ENCODE results near the gene CAMK2B. TPM values are rescaled to one million over a fixed set of nuclear protein-coding genes. Genes with fewer than 3 reads are reported as not detected.

CAMK2B gene
- total and polyA plus RNA-seq, 2 experiments from 2014 or later = 0.37 to 1.7 TPM

DNA sequence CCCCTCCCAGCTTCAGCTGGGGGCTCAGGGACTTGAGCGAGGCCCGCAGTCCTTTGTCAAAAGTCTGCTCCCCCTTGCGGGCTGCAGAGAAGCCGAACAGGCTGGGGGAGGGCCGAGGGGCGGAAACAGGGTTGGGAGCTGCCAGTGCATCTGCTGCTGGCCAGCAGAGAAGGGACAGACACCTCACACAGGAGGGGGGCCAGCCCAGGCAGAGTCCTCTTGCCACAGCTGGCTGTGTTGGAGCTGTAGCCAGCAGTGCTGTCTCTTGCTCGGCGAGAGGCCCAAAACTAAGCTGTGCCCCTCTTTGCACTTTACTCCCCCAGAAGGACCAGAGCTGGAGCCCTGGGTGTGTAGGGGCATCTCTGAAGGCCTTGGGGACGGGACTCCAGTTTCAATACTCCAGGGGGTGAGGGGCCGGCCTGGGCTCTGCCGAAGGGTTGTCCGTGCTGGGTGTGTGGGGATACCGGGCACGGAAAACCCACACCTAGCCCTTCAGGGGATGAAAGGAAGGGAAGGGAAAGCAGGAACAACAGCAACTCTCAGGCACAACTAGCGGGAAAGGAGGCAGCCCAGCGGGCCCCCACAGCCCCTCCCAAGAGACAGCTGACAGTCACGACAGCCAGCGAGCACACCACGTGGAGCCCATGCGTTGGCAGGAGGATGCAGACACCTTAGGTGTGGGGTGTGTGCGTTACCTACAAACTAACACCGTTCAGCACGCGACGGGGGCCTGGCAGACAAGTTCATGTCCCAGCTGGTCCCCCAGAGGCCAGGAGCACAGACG is 106.8 kb downstream of the CAMK2B start:
- TF ChIP-seq, protein P1, sequence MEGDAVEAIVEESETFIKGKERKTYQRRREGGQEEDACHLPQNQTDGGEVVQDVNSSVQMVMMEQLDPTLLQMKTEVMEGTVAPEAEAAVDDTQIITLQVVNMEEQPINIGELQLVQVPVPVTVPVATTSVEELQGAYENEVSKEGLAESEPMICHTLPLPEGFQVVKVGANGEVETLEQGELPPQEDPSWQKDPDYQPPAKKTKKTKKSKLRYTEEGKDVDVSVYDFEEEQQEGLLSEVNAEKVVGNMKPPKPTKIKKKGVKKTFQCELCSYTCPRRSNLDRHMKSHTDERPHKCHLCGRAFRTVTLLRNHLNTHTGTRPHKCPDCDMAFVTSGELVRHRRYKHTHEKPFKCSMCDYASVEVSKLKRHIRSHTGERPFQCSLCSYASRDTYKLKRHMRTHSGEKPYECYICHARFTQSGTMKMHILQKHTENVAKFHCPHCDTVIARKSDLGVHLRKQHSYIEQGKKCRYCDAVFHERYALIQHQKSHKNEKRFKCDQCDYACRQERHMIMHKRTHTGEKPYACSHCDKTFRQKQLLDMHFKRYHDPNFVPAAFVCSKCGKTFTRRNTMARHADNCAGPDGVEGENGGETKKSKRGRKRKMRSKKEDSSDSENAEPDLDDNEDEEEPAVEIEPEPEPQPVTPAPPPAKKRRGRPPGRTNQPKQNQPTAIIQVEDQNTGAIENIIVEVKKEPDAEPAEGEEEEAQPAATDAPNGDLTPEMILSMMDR (IDR thresholded peaks at IDR 0.05; ENCODE audit: poor library complexity) = no peak
- no peak for TF ChIP-seq EZH2phosphoT487 (IDR thresholded peaks at IDR 0.05; ENCODE audit: low read depth, severe bottlenecking, unreplicated experiment)
- no peak for TF ChIP-seq EZH2 (IDR thresholded peaks at IDR 0.05; ENCODE audit: borderline replicate concordance)
- Histone ChIP-seq H3K9me3 (ENCODE audit: low read depth) (no peaks in the 10 kb centered on the region), H3K4me3 (no peak overlapping the region), H3K9me2 (replicated peaks; ENCODE audit: insufficient read depth) (no peaks in the 10 kb centered on the region), H3K79me2 (no peaks in the 10 kb centered on the region), H2AFZ (no peak overlapping the region), H3K27ac (no peak overlapping the region), H3K27me3 (no peaks in the 10 kb centered on the region), H3K36me3 (replicated peaks; ENCODE audit: insufficient read depth, low read depth) (no peaks in the 10 kb centered on the region), H4K20me1 (ENCODE audit: insufficient read depth, poor library complexity, severe bottlenecking) (no peaks in the 10 kb centered on the region), H3K4me2 (no peak overlapping the region), H3K4me1 (ENCODE audit: insufficient read depth) (no peaks in the 10 kb centered on the region)
- 82% methylated on average over 22 of the region's 26 CpGs for WGBS (ENCODE audit: low lambda C conversion rate, missing lambda C conversion rate)
- no peak for DNase-seq (ENCODE audit: low spot score)

DNA sequence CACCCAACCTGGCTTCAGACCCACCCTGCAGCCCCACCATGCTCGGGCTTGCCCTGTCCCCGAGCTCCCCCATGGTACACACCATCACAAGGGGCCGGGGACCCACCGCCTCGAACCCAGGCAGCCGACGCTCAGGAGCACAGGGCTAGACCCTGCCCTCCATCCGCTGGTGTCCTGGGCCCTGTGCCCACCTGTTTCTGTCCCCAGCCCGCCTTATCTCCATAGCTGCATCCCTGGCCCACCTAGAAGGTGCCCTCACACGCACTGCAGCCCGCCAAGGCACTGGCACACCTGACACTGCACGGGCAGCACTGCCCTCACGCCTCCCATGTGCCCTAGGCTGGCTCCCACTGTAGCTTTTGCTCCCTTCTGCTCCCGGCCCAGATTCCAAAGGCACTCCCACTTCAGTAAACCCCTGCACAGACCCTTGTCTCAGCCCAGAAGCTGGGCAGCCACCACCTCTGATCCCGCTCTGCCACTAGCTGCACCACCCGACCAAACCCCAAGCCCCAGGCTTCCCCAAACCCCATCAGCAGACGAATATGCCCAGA is 107.5 kb downstream of the CAMK2B start:
- no peak for DNase-seq (ENCODE audit: low spot score)
- no peaks in the 10 kb centered on the region for H3K79me2 ChIP-seq
- H3K4me3 ChIP-seq = no peak overlapping the region
- WGBS (ENCODE audit: low lambda C conversion rate, missing lambda C conversion rate) = 87% methylated on average over 14 of the region's 17 CpGs
- TF ChIP-seq, protein P1 (IDR thresholded peaks at IDR 0.05; ENCODE audit: poor library complexity) = no peak
- no peak for TF ChIP-seq EZH2phosphoT487 (IDR thresholded peaks at IDR 0.05; ENCODE audit: low read depth, severe bottlenecking, unreplicated experiment)
- TF ChIP-seq EZH2 (IDR thresholded peaks at IDR 0.05; ENCODE audit: borderline replicate concordance) = no peak
- H3K4me1 ChIP-seq (ENCODE audit: insufficient read depth) = no peaks in the 10 kb centered on the region
- H4K20me1 ChIP-seq (ENCODE audit: insufficient read depth, poor library complexity, severe bottlenecking) = no peaks in the 10 kb centered on the region
- no peaks in the 10 kb centered on the region for H3K27me3 ChIP-seq
- H3K27ac ChIP-seq = no peak overlapping the region
- no peaks in the 10 kb centered on the region for H3K9me2 ChIP-seq (replicated peaks; ENCODE audit: insufficient read depth)
- H3K36me3 ChIP-seq (replicated peaks; ENCODE audit: insufficient read depth, low read depth) = no peaks in the 10 kb centered on the region
- no peaks in the 10 kb centered on the region for H3K9me3 ChIP-seq (ENCODE audit: low read depth)
- H2AFZ ChIP-seq = no peak overlapping the region
- no peak overlapping the region for H3K4me2 ChIP-seq

DNA sequence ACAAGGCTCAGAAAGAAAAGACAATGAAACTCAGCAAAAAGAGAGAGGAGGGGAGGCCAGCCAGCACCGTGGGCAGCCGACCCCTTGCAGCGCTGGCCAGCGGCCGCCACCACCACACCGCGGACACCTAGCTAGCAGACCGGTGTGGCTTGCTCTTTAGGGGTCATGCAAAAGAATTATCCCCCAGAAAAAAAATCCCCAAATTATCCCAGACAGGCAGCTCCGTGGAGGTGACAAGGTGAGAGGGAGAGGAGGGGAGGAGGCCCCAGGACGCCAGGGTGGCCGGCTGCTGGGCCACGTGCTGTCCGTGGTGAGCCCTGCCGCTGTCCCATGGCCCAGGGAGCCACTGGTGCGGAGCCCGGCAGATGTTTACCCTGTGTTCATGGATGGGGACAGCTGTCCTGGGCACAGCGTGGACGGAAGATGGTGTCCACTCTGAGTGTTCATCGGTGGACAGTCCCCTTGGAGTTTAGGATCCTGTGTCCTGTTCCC is 108.1 kb downstream of the CAMK2B start:
- no peak overlapping the region for H3K4me2 ChIP-seq
- H3K4me1 ChIP-seq (ENCODE audit: insufficient read depth) = no peaks in the 10 kb centered on the region
- no peaks in the 10 kb centered on the region for H3K27me3 ChIP-seq
- no peaks in the 10 kb centered on the region for H3K79me2 ChIP-seq
- no peaks in the 10 kb centered on the region for H4K20me1 ChIP-seq (ENCODE audit: insufficient read depth, poor library complexity, severe bottlenecking)
- no peak overlapping the region for H3K4me3 ChIP-seq
- WGBS (ENCODE audit: low lambda C conversion rate, missing lambda C conversion rate) = 92% methylated on average over 19 of the region's 19 CpGs
- no peak overlapping the region for H2AFZ ChIP-seq
- no peaks in the 10 kb centered on the region for H3K9me3 ChIP-seq (ENCODE audit: low read depth)
- H3K36me3 ChIP-seq (replicated peaks; ENCODE audit: insufficient read depth, low read depth) = no peaks in the 10 kb centered on the region
- H3K27ac ChIP-seq = no peak overlapping the region
- TF ChIP-seq, protein P1 (IDR thresholded peaks at IDR 0.05; ENCODE audit: poor library complexity) = no peak
- no peak for TF ChIP-seq EZH2phosphoT487 (IDR thresholded peaks at IDR 0.05; ENCODE audit: low read depth, severe bottlenecking, unreplicated experiment)
- TF ChIP-seq EZH2 (IDR thresholded peaks at IDR 0.05; ENCODE audit: borderline replicate concordance) = no peak
- no peaks in the 10 kb centered on the region for H3K9me2 ChIP-seq (replicated peaks; ENCODE audit: insufficient read depth)
- no peak for DNase-seq (ENCODE audit: low spot score)

Measured in hepatocyte (in vitro differentiated cells).